Transverse colon (tissue), 3 donors: ENCODE results near the gene JOSD1.

Experiments
- CTCF ChIP-seq, 5 experiments: fragments of 200-600 bp in 3 of 5; fragments of 450-650 bp in 2 of 5; sonication (generic) in 3 of 5; IDR thresholded peaks; 1 replicate in 2 of 5; 2 replicates in 3 of 5; pipeline ENCODE4 v1.5.1; 2016 to 2017; ENCODE audit warnings: antibody characterized with exemption in 5 of 5, inconsistent platforms in 3 of 5, mild to moderate bottlenecking in 2 of 5, moderate library complexity in 1 of 5
- POLR2A ChIP-seq: fragments of 450-650 bp; IDR thresholded peaks from one replicate; pipeline ENCODE4 v1.6.1; 2016; ENCODE audit warnings: antibody characterized with exemption, mild to moderate bottlenecking, moderate library complexity

GRCh38 chr22:38715176-38715764 lies 14.5 kb upstream of the JOSD1 start:
- TF ChIP-seq CTCF (IDR thresholded peaks at IDR 0.05): no peak
- TF ChIP-seq POLR2A: no peak
